Activated CD8-positive, alpha-beta memory T cell treated with anti-CD3 and anti-CD28 coated beads, Interleukin-2, amount 50 U/mL, for 48 hours (primary cell): ENCODE results near the gene LILRA5.
"Not testable (repeated sequence)": the region's sequence is repeated elsewhere in the genome, so short reads cannot be mapped to it uniquely, and the experiment has no call there.

Experiments used
- DNase-seq: peaks from one replicate; pipeline ENCODE4 v3.0.0-alpha.2; 2020

Gene LILRA5

DNA sequence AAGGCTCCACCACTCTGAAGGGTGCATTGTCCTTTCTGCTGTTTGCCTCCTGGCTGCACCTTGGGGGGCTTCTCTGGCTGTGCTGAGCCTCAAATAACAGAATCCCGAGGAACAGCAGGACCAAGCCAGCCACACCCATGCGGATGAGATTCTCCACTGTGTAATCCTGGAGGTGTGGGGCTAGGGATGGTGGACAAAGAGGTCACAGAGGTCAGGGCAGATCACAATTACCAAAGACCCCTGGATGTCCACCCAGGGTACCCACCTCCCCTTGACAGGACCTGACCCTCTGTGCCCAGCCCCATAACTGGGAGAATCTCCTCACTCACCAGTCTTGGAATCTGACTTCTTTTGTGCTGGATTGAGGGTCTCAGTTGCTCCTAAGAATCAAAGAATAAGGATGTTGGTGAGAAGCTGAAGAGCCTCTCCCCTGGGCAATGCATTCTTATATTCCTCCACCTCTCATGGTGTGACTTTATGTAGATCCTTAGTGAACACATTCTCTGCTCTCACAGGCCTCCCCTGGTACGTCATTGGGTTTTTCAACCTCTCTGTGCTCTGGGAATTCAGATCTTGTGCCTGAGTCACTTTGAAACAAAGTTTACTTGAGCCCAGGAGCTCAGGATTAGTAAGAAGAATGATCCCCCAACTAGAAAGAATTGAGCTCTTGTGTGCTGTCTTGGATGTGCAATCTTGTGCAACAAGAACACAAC lies 20.8 kb upstream of the LILRA5 start:
- DNase-seq = no peak

DNA sequence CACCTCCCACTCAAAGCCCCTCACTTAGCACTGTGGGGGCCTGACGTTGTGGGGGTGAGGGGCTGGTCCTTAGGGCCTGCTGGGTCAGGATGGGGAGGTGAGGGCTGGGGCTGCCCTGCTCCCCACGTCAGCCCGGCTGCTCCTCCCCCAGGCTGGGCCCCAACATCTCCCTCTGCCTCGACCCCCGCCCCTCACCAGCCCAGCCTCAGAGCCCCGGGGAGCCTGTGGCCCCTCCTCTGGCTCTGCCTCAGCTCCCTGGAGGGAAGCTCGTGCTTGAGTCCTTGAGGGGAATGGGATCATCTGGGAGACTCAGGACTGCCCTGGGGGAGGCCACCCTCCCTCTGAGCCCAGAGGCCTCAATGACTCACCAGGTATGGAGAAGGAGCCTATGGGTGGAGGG lies 19.2 kb upstream of the LILRA5 start:
- no peak for DNase-seq

DNA sequence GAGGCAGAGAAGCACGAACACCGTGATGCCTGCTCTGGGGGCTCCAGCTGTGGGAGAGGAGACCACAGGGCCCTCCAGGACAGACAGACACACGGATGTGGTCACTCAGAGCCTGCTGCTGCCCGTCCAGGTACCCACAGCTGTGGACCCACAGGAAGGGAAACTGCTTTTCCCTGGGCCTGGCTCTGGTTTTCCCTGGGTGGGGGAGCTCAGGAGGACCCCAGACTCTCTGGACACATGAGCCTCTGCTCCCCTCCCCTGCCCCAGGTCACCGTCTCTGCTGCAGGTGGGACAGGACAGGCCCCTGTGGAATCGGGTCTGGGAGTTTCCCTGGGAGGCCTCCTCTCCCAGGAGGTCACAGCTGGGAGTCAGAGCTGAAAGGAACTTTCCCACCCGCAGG lies 18.7 kb upstream of the LILRA5 start:
- no peak for DNase-seq

DNA sequence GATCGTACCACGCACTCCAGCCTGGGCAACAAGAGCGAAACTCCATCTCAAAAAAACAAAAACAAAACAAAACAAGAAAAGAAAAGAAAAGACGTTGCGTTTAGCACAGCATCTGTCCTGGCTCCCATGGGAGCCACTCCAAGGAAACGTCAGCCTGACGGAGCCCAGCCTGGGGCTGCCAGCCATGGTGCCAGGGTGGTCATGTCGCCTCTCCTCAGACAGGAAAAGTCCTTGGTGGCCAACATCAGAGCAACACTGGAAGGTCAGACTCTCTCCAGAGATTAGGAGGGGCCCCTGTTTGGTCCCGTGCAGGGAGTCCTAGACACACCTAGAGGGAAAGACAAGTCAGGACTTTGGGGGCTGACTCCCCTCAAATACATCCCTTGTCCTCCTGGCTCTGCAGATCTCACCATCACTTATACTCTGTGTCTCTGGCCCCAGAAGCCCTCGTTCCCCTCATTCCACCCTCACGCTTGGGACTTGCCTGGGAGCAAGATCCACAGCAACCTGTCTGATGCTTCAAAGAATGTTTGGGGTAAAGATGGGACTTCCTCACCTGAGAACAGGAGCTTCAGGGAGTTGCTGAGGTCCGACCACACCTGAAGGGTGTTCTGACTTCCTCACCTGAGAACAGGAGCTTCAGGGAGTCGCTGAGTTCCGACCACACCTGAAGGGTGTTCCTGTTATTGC lies 16.7 kb upstream of the LILRA5 start:
- DNase-seq = no peak

DNA sequence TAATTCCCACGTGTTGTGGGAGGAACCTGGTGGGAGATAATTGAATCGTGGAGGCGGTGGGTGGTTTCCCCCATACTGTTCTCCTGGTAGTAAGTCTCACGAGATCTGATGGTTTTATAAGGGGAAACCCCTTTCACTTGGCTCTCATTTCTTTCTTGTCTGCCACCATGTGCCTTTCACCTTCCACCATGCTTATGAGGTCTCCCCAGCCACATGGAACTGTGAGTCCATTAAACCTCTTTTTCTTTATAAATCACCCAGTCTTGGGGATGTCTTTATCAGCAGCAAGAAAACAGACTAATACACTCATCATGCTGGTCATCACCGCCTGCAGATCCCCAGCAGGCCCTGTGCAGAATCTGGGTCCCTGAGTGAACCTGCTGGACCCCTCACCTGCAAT lies 15.8 kb upstream of the LILRA5 start:
- DNase-seq = not testable (repeated sequence)

DNA sequence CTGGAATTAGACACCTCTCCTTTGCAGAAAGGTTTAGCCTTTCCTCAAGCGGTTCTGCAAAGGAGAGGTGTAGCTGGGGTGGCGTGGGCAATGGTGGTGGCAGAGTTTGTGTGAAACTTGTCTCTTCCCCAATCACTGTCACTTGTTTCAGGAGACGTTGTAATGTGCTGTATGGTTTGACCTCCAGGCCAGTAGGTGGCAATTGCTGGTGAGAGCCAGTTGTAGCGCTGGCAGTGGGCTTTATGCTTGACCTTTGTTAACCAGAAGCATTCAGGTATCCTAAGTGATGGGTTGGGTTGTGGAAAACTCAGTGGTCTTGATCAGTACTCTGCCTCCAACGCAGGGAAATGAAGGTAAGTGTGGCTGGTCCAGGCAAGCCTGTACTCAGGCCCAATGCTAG lies 12.7 kb upstream of the LILRA5 start:
- no peak for DNase-seq

DNA sequence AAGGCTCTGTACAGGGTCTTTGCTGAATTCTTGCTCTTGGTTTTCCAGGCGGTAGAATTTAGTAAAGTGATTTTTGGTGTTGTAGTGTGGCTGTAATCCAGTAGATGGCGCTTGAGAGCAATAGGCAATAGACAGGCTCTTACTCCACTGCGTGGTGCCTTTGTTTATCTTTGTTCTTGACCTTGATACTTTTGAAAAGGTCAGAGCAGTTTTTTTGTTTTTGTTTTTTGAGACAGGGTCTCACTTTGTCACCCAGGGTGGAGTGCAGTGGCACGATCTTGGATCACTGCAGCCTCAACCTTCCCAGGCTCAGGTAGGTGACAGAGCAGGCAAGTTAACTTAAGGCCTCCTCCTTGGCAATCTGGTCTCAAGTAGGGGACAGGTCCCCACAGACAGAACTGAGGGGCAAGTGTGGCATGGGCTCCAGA lies 12.2 kb upstream of the LILRA5 start:
- DNase-seq = no peak

DNA sequence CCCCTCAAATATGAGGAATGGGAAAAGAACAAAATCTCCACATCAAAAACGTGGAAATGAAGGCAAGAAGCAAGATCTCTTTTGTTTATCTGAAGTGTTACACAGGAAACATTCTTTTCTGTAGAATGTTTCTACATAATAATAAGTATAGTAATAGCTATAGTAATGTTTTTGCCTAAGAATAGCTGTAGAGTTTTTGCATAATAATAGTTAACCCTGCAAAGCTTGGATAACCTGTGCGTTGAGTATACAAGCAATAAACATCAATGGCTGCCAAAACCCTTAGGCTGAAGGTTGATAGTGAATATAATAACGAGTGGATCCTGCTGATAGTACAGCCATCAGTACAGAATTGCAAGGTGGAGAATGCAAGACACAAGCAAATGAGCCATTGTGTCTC lies 11.1 kb upstream of the LILRA5 start:
- no peak for DNase-seq

DNA sequence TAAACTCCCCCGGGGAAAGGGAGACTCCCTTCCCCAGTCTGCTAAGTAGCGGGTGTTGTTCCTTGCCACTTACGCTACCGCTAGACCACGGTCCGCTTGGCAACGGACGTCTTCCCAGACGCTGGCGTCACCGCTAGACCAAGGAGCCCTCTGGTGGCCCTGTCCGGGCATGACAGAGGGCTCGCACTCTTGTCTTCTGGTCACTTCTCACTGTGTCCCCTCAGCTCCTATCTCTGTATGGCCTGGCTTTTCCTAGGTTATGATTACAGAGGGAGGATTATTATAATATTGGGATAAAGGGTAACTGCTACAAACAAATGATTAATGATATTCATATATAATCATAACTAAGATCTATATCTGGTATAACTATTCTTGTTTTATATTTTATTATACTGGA lies 10.0 kb upstream of the LILRA5 start:
- DNase-seq = not testable (repeated sequence)

DNA sequence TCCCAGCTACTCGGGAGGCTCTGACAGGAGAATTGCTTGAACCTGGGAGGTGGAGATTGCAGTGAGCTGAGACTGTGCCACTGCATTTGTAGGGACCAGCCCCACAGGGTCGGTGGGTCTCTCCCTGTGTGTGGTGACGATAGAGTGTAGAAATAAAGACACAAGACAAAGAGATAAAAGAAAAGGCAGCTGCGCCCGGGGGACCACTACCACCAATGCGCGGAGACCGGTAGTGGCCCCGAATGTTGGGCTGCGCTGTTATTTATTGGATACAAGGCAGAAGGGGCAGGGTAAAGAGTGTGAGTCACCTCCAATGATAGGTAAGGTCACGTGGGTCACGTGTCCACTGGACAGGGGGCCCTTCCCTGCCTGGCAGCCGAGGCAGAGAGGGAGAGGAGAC lies 9.3 kb upstream of the LILRA5 start:
- not testable (repeated sequence) for DNase-seq

DNA sequence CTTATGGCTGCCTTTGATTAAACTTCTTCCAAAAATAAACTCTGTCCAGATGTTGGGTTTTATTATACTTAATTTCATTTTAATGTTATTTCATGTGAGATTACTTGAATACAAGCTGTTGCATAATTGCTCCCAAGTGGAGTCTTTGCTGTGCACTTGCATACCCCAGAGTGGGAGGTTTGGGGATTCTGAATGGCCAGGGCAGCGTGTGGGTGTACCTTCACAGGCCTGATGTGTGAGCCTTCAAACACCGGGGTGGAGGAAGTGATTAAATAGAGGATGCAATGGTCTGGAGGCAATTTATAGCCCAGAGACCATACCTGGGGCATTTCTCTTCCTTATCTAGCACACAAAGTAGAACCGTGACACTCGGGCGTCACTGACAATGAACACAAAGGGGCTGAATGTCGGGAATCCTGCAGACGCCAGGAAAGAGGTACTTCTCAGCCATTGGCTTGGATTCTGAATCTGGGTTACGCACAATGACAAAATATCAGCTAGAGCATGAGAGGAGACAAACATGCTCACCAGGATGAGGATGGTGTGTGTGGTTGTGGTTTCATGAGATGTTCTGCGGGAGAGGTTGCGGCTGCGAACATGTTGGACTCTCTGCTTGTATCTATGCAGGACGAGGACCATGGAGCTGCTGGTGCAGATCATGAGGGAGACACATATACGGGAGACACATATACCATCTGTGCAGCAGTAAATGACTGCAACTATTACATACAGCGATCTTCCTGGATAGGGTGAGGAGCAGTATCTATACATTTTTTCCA lies 7.1 kb upstream of the LILRA5 start:
- DNase-seq = no peak

DNA sequence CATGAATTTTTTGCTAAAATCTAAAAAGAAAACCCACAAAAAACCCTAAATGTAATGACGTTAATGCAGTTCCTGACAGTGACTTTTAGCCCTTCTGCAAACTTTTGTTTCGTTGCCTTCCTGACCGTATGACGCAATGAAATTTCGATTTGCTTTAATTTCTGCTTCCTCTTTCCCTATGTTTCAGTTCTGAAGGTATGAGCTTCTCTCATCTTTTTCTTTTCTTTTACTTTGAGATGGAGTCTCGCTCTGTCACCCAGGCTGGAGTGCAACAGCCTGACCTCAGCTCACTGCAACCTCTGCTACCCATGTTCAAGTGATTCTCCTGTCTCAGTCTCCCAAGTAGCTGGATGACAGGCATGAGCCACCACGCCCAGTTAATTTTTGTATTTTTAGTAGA lies 6.1 kb upstream of the LILRA5 start:
- no peak for DNase-seq

DNA sequence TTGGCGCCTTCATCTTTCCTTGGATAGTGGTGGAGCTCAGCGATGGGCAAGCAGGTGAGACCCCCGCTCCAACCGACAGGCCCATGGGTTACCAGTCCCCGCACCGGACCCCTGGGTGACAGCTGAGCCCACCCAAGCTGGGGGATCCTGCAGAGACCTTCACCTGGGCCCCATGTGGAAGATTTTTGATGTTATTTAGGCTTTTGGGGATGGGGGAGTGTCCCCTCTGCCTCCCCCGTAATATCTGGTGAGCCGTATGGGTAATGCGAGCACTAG lies 4.9 kb upstream of the LILRA5 start:
- no peak for DNase-seq

DNA sequence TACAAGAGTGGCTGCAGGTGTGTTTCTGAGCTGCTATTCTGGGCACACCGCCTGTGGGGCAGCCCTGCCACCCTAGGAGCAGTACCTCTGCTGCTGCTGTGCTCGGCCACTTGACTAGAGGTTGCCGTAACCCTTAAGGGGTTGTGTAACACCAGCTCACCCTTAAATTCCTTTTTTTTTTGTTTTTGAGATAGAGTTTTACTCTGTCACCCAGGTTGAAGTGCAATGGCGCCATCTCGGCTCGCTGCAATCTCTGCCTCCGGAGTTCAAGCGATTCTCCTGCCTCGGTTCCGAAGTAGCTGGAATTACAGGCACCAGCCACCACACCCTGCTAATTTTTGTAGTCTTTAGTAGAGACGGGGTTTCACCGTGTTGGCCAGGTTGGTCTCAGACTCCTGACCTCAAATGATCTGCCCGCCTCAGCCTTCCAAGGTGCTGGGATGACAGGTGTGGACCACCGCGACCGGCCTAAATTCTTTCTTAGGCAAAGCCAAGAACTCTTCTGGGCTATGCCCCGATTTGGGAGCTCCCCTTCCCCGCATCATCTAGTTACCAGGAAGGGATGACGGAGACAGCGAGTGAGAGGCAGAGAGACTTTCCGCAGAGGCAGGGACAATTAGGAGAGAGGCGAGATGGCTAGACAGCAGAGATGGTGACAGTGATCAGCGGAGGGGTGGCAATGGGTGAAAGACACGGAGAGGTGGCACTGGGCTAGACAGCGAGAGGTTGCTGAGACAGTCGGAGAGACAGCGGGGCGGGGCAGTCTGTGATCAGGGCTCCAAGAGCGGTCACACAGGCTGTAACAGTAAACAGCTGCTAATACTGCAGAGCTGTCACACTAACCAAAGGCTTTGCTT lies 4.4 kb upstream of the LILRA5 start:
- DNase-seq = no peak

DNA sequence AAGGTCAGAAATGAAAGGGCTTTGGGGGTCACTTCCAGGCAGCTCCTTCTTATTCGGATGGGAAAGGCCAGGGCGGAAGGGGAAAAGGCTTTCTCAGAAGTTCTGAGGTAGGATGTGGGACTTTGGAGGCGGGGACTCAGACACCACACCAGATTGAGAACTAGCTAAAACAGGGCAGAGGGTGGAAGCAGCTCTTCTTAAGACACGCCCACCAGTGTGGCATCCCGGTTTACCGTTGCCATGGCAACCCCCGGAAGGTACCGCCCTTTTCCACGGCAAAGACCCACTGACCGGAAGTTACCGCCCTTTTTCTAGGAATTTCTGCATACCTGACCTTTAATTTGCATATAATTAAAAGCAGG lies 3.8 kb upstream of the LILRA5 start:
- DNase-seq = no peak

DNA sequence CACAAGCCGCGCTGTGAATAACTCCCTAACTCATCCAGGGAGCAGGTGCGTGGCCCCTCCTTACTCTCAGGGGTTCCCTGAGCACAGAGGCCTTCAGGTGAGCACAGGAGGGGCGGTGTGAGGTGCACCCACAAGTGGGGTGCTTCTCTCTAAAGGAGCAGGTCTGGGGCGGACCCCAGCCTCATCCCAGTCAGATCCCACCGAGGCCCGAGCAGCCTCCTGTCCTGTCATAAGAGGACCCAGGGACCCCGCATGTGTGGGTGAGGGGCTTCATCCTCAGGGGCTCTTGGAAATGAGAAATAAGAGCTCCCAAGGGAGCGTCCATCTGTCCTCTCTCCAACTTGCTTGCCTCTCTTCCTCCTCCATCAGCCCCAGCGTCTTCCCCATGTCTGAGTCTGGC lies 3.0 kb upstream of the LILRA5 start:
- DNase-seq = no peak

DNA sequence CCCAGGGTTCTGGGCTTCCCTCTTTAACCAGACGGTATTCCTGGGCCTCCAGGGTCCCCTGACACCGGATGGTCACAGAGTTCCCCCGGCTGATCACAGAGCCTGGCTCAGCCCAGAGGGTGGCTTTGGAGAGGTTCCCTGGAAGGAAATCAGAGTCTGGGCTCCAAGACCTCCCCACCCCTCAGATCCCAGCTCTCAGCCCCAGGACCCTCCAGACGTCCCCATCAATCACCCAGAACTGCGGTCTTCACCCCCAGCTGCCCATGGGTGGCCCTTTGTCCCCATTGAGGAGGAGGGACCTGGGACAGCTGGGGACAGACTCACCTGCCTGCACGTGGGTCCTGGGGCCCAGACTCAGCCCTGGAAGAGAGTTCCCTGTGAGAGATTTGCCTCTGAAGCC lies 955 bp downstream of the LILRA5 start:
- DNase-seq = no peak

DNA sequence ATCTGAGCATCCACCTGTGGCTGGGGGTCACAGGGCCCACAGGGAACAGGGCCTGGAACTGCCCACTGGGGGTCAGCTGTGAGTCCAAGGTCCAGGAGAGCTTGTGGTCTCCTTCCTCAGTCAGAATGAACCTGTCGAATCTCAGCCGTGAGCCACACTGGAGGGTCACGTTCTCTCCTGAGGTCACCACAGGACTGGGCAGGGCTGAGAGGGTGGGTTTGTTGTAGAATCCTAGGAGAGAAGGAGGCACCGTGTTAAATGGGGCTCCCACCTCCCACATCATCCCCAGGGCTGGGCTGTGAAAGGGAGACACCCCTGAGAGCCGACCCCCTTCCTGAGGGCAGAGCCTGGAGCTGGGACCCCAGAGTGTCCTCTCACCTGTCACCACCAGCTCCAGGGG lies 1.5 kb downstream of the LILRA5 start:
- peak; percentile 28 for DNase-seq

DNA sequence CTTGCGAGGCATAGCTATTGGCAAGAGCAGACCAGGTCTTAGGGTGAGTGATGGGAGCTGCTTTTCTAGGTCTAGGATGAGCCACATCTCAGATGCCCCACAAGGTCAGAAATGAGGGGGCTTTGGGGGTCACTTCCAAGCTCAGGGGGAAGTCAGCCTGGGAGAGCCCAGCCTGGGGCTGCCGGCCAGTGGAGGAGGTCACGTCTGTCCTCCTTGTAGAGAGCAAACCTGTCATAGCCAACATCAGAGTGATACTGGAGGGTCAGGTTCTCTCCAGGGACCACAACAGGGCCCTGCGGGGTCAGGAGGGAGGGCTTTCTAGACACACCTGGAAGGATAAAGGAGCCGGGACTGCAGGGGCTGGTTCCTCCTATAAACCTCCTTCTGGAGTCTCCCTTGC lies 2.4 kb downstream of the LILRA5 start:
- no peak for DNase-seq

DNA sequence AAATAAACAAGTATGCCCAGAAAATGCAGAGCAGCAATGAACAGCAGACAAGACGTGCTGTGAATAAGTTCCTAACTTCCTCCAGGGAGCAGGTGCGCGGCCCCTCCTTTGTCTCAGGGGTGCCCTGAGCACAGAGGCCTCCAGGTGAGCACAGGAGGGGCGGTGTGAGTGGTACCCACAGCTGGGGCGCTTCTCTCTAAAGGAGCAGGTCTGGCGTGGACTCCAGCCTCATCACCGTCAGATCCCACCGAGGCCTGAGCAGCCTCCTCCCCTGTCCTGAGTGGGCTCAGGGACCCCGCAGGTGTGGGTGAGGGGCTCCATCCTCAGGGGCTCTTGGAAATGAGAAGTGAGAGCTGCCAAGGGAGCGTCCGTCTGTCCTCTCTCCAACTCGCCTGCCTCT lies 3.2 kb downstream of the LILRA5 start:
- no peak for DNase-seq

DNA sequence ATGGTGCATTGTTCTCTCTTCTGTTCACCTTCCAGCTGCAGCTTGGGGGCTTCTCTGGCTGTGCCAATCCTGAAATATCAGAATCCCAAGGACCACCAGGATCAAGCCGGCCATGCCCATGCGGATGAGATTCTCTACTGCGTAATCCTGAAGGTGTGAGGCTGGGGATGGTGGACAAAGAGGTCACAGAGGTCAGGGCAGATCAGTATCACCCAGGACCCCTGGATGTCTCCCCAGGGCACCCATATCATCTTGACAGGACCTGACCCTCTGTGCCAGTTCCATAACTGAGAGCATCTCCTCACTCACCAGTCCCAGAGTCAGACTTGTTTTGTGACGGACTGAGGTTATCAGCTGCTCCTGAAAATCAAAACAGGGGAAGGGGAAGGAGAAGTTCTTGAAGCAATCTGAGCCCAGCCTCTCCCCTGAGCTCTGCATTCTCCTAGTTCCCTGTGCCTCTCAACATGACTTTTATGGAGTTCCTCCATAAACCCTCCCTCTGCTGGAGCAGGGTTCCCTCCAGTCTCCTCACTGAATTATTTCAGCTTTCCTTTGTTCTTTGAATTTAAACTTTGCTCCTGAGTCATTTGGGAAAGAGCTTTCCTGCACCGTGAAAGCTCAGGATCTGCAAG lies 5.5 kb downstream of the LILRA5 start:
- no peak for DNase-seq

DNA sequence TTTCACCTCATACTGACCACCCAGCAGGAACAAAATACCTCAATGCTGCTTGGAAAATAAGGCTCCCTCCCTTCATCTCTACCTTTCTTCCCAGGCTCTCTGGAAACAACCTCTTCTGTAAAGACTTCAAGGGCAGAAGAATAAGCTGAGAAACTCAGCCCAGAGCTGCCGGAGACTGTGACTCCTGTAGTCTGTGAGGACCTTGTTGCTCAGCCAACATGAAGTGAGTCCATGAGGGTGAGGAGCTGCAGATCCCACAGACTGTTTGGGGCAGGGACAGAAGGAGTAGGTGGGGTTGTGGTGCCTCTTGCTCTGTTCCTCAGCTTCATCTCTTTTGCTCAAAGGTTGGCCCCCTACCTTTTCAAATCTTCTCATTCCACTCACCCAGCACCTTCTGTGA lies 7.8 kb downstream of the LILRA5 start:
- no peak for DNase-seq

DNA sequence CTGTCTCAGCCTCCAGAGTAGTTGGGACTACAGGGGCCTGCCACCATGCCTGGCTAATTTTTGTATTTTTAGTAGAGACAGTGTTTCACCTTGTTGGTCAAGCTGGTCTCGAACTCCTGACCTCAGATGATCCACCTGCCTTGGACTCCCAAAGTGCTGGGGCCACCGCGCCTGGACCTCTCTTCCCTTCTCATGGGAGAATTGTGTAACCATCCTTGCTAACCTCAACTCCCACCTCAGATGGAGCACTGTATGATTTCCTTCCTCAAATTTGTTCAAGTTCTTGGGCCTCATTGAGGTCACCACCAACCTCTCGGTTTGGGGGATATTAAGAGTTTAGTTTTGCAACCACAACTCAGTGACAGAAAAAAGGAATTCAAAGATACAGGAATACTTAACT lies 10.7 kb downstream of the LILRA5 start:
- DNase-seq = no peak
